NCI-H69 (cell line): ENCODE results near the gene C20orf173.
"Not testable (repeated sequence)": the region's sequence is repeated elsewhere in the genome, so short reads cannot be mapped to it uniquely, and the experiment has no call there.

ENCODE experiments used
- DNase-seq: peaks from one replicate; lab custom pipeline; 2025; lab: John Stamatoyannopoulos, UW

Gene C20orf173

GRCh38 chr20:35546127-35546526 is 16.7 kb upstream of the C20orf173 start:
- no peak for DNase-seq

GRCh38 chr20:35544941-35545340 is 15.5 kb upstream of the C20orf173 start:
- DNase-seq, result peak; percentile 50

- no peak for DNase-seq
Observed at GRCh38 chr20:35544436-35544835, 15.0 kb upstream of the C20orf173 start.

GRCh38 chr20:35542990-35543389 is 13.5 kb upstream of the C20orf173 start:
- no peak for DNase-seq

- peak; percentile 98 for DNase-seq
Observed at GRCh38 chr20:35541783-35542662, 12.6 kb upstream of the C20orf173 start, which contains the start of gene ERGIC3. TSS of gene ERGIC3 (plus strand) at chr20:35542078. CDS start at chr20:35542098, 20 bp downstream.

- peak; percentile 21 for DNase-seq
Observed at GRCh38 chr20:35541118-35541782, 11.8 kb upstream of the C20orf173 start.

- DNase-seq, result peak; percentile 96
Observed at GRCh38 chr20:35539756-35540212, 10.3 kb upstream of the C20orf173 start.

- peak; percentile 13 for DNase-seq
Observed at GRCh38 chr20:35527122-35527769, 2.2 kb downstream of the C20orf173 start.

- no peak for DNase-seq
Observed at GRCh38 chr20:35525639-35526038, 3.8 kb downstream of the C20orf173 start.

- peak; percentile 29 for DNase-seq
Observed at GRCh38 chr20:35523298-35523888, 6.1 kb downstream of the C20orf173 start.

- no peak for DNase-seq
Observed at GRCh38 chr20:35518955-35519354, 10.5 kb downstream of the C20orf173 start.

- not testable (repeated sequence) for DNase-seq
Observed at GRCh38 chr20:35517767-35518166, 11.7 kb downstream of the C20orf173 start.

GRCh38 chr20:35517125-35517524 is 12.3 kb downstream of the C20orf173 start:
- no peak for DNase-seq

- no peak for DNase-seq
Observed at GRCh38 chr20:35515949-35516645, 13.4 kb downstream of the C20orf173 start.

- no peak for DNase-seq
Observed at GRCh38 chr20:35515341-35515740, 14.1 kb downstream of the C20orf173 start.

- DNase-seq, result no peak
Observed at GRCh38 chr20:35514371-35514932, 15.0 kb downstream of the C20orf173 start.

- peak; percentile 37 for DNase-seq
Observed at GRCh38 chr20:35511814-35512420, 17.5 kb downstream of the C20orf173 start.

- no peak for DNase-seq
Observed at GRCh38 chr20:35510951-35511735, 18.3 kb downstream of the C20orf173 start.

- DNase-seq, result no peak
Observed at GRCh38 chr20:35508493-35509218, 20.8 kb downstream of the C20orf173 start.
